Neural progenitor cell (in vitro differentiated cells): Measurements from ENCODE around the gene NEK10.

Experiments
- CTCF ChIP-seq: fragments of 200-600 bp; sonication (generic); IDR thresholded peaks from 2 replicates; pipeline ENCODE4 v1.5.1; 2017; ENCODE audit warnings: antibody characterized with exemption, mild to moderate bottlenecking
- EZH2 ChIP-seq: fragments of 200-600 bp; sonication (generic); IDR thresholded peaks from 2 replicates; pipeline ENCODE4 v1.6.1; 2017; ENCODE audit warnings: antibody characterized with exemption, mild to moderate bottlenecking, moderate library complexity

DNA sequence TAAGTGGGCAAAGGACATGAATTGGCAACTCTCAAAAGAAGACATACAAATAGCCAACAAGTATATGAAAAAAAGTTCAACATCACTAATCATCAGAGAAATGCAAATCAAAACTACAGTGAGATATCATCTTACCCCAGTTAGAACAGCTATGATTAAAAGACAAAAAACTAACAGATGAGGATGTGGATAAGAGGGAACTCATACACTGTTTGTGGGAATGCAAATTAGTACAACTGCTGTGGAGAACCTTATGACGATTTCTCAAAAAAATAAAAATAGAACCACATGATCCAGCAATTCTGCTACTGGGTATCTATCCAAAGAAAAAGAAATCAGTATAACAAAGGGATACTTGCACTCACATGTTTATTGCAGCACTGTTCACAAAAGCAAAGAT lies 28.6 kb downstream of the NEK10 start:
- TF ChIP-seq CTCF (no peak), EZH2 (no peak)
